Measurements from ENCODE around the gene ZSWIM5. TPM values are rescaled to one million over a fixed set of nuclear protein-coding genes. Genes with fewer than 3 reads are reported as not detected.

The ZSWIM5 gene
- total and polyA plus RNA-seq, 2 of the 8 experiments (the other 6 are each of a cell fraction or from before 2014, with no cell fraction given), result 2.5 to 3.9 TPM

DNA sequence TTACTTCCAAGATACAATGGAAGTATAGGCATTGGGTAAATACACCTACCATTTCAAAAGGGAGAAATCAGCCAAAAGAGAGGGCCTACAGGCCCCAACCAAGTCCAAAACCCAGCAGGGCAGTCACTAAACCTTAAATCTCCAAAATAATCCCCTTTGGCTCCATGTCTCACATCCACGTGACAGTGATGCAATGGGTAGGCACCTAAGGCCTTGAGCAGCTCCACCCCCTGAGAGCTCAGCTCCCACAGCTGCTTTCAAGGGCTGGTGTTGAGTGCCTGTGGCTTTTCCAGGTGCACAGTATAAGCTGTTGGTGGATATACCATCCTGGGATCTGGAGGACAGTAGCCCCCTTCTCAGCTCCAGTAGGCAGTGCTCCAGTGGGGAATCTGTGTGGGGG, 121.8 kb downstream of the ZSWIM5 start:
- no peak overlapping the region for H2BK12ac ChIP-seq (ENCODE audit: low read depth, low read length)
- no peak overlapping the region for H2BK20ac ChIP-seq (ENCODE audit: low read length)
- H3K9me3 ChIP-seq (ENCODE audit: insufficient read depth in 2 of 2, low read depth in 1 of 2, low read length in 1 of 2), result peaks cover 0 to 2% of the 10 kb centered on the region in 2 experiments; a peak in 1 of 4 replicates
- no peak overlapping the region for H2AFZ ChIP-seq (ENCODE audit: low read length)
- no peak overlapping the region for H3K18ac ChIP-seq (ENCODE audit: extremely low read depth, low read length)
- H3K79me1 ChIP-seq (ENCODE audit: low read depth, low read length), result no peaks in the 10 kb centered on the region
- CTCF ChIA-PET (ENCODE audit: partially characterized antibody), result no interaction called here
- no peak overlapping the region for H3K56ac ChIP-seq (replicated peaks; ENCODE audit: insufficient read length, low read depth, low read length)
- H3K27ac ChIP-seq (ENCODE audit: low read depth, low read length), result no peak overlapping the region
- no peak overlapping the region for H4K91ac ChIP-seq (replicated peaks; ENCODE audit: insufficient read length, low read length)
- no peak overlapping the region for H3K4me2 ChIP-seq (ENCODE audit: insufficient read depth in 1 of 2, low read depth in 2 of 2, low read length in 2 of 2)
- no peak overlapping the region for H3K4me3 ChIP-seq (ENCODE audit: extremely low read depth in 1 of 4, insufficient read depth in 2 of 4, low read depth in 3 of 4, low read length in 4 of 4)
- H3K4me1 ChIP-seq (replicated peaks in 1 of 4; ENCODE audit: control insufficient read depth in 3 of 4, insufficient read depth in 4 of 4, low read length in 3 of 4), result no peaks in the 10 kb centered on the region
- no peak overlapping the region for H2BK5ac ChIP-seq (ENCODE audit: low read depth, low read length)
- no peaks in the 10 kb centered on the region for H3K27me3 ChIP-seq (replicated peaks in 1 of 4; ENCODE audit: control insufficient read depth in 3 of 4, extremely low read depth in 1 of 4, insufficient read depth in 3 of 4, low read length in 3 of 4)
- no peak overlapping the region for H2BK15ac ChIP-seq (ENCODE audit: low read length)
- H3K23me2 ChIP-seq (ENCODE audit: low read depth, low read length), result no peaks in the 10 kb centered on the region
- H2AK5ac ChIP-seq (ENCODE audit: low read depth, low read length), result no peak overlapping the region
- WGBS, 2 experiments (ENCODE audit: extremely low coverage in 1 of 2, insufficient coverage in 1 of 2, insufficient read length in 1 of 2, insufficient replicate concordance in 2 of 2, low coverage in 1 of 2, low lambda C conversion rate in 2 of 2, missing lambda C conversion rate in 1 of 2), result 95% methylated on average over 1 of the region's 1 CpG; no CpG with 5 or more reads in 1 of the 2 experiments
- H3K4ac ChIP-seq (replicated peaks; ENCODE audit: insufficient read length, low read depth, low read length), result no peak overlapping the region
- H2BK120ac ChIP-seq (replicated peaks; ENCODE audit: low read depth, low read length), result no peak overlapping the region
- no peak overlapping the region for H4K8ac ChIP-seq (ENCODE audit: extremely low read depth, insufficient read depth, low read length)
- DNase-seq (ENCODE audit: low read depth in 1 of 2, low spot score in 2 of 2), result no peak
- H3K36me3 ChIP-seq (ENCODE audit: control insufficient read depth in 2 of 4, insufficient read depth in 4 of 4, low read length in 3 of 4), result no peaks in the 10 kb centered on the region; a peak in 1 of 8 replicates
- H3K9ac ChIP-seq (replicated peaks in 1 of 4; ENCODE audit: extremely low read depth in 1 of 4, low read depth in 3 of 4, low read length in 3 of 4), result no peak overlapping the region
- no peak for FAIRE-seq
- no peaks in the 10 kb centered on the region for H4K20me1 ChIP-seq (replicated peaks in 1 of 2; ENCODE audit: control insufficient read depth in 1 of 2, insufficient read depth in 2 of 2, low read length in 2 of 2)
- no peak overlapping the region for H3K23ac ChIP-seq (ENCODE audit: insufficient read length)
- POLR2A ChIA-PET (ENCODE audit: partially characterized antibody), result no interaction called here
- no peak overlapping the region for H3K14ac ChIP-seq (ENCODE audit: insufficient read length)
- no peaks in the 10 kb centered on the region for H3K79me2 ChIP-seq (ENCODE audit: control insufficient read depth in 1 of 2, insufficient read depth in 2 of 2, low read length in 2 of 2)
- H4K5ac ChIP-seq (ENCODE audit: insufficient read length, low read depth, low read length), result no peak overlapping the region
- TF ChIP-seq CEBPB (IDR thresholded peaks at IDR 0.05; ENCODE audit: low read depth, low read length), result no peak
- no peak for TF ChIP-seq TAF7 (optimal IDR thresholded peaks at IDR 0.05; ENCODE audit: borderline replicate concordance, low read depth, low read length)
- TF ChIP-seq, protein P1, sequence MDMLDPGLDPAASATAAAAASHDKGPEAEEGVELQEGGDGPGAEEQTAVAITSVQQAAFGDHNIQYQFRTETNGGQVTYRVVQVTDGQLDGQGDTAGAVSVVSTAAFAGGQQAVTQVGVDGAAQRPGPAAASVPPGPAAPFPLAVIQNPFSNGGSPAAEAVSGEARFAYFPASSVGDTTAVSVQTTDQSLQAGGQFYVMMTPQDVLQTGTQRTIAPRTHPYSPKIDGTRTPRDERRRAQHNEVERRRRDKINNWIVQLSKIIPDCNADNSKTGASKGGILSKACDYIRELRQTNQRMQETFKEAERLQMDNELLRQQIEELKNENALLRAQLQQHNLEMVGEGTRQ (IDR thresholded peaks at IDR 0.05; ENCODE audit: low read length), result no peak
- no peak for TF ChIP-seq GABPA (IDR thresholded peaks at IDR 0.05; ENCODE audit: borderline replicate concordance, insufficient read depth, low read length)
- TF ChIP-seq NANOG (IDR thresholded peaks at IDR 0.05; ENCODE audit: insufficient read depth, low read depth, low read length, poor library complexity, severe bottlenecking), result no peak
- TF ChIP-seq HDAC2 (IDR thresholded peaks at IDR 0.05; ENCODE audit: borderline replicate concordance in 1 of 2, low read depth in 2 of 2, low read length in 2 of 2), result no peak
- no peak for TF ChIP-seq EGR1 (IDR thresholded peaks at IDR 0.05; ENCODE audit: borderline replicate concordance, low read depth, low read length)
- TF ChIP-seq SIN3A (conservative IDR thresholded peaks at IDR 0.05 in 1 of 2, IDR thresholded peaks at IDR 0.05 in 1 of 2; ENCODE audit: low read depth in 1 of 2, low read length in 2 of 2), result no peak
- TF ChIP-seq BACH1 (IDR thresholded peaks at IDR 0.05; ENCODE audit: low read length), result no peak
- TF ChIP-seq RNF2 (IDR thresholded peaks at IDR 0.05; ENCODE audit: borderline replicate concordance, low read depth, low read length, missing control alignments, poor library complexity, severe bottlenecking), result no peak
- no peak for TF ChIP-seq SP2 (IDR thresholded peaks at IDR 0.05; ENCODE audit: low read length)
- no peak for TF ChIP-seq JUND (IDR thresholded peaks at IDR 0.05; ENCODE audit: low read length)
